Choroid plexus epithelial cell (primary cell): ENCODE measurements around the gene TMEM245.
"Not testable (repeated sequence)": the region's sequence is repeated elsewhere in the genome, so short reads cannot be mapped to it uniquely, and the experiment has no call there.

ENCODE experiments used
- DNase-seq: peaks from one replicate; pipeline ENCODE4 v3.0.0-alpha.2; 2010; ENCODE audit warnings: low read depth
- H3K4me3 ChIP-seq: 2 replicates; pipeline ENCODE4 v1.5.1; 2011; ENCODE audit warnings: low read depth, mild to moderate bottlenecking, control low read depth, low read length, moderate library complexity
- TF ChIP-seq, protein P1 (sequence below): conservative IDR thresholded peaks from 2 replicates; pipeline ENCODE4 v1.5.1; 2011; ENCODE audit warnings: low read depth, mild to moderate bottlenecking, control low read depth, inconsistent platforms, low read length, moderate library complexity

Gene TMEM245

DNA sequence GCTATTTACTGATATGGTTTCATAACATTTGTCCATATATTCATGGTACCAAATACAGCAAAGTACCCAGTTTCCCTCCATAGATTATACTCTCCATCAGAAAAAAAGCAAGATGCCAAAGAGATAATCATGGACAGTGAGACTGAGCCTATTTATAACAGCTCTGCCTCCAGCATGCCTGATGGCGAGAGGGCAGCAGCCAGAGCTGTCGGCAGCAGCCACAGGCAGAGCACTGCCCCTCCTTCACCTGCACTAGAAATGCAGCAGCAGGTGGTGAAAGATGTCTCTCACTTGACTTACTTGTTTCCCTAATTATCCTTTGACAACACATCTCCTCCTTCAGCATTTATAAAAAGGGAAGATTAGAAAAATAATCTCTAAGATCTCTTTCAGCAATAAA, 138.9 kb downstream of the TMEM245 start:
- no peak for DNase-seq
- no peak overlapping the region for H3K4me3 ChIP-seq
- TF ChIP-seq, protein P1, sequence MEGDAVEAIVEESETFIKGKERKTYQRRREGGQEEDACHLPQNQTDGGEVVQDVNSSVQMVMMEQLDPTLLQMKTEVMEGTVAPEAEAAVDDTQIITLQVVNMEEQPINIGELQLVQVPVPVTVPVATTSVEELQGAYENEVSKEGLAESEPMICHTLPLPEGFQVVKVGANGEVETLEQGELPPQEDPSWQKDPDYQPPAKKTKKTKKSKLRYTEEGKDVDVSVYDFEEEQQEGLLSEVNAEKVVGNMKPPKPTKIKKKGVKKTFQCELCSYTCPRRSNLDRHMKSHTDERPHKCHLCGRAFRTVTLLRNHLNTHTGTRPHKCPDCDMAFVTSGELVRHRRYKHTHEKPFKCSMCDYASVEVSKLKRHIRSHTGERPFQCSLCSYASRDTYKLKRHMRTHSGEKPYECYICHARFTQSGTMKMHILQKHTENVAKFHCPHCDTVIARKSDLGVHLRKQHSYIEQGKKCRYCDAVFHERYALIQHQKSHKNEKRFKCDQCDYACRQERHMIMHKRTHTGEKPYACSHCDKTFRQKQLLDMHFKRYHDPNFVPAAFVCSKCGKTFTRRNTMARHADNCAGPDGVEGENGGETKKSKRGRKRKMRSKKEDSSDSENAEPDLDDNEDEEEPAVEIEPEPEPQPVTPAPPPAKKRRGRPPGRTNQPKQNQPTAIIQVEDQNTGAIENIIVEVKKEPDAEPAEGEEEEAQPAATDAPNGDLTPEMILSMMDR, result no peak

DNA sequence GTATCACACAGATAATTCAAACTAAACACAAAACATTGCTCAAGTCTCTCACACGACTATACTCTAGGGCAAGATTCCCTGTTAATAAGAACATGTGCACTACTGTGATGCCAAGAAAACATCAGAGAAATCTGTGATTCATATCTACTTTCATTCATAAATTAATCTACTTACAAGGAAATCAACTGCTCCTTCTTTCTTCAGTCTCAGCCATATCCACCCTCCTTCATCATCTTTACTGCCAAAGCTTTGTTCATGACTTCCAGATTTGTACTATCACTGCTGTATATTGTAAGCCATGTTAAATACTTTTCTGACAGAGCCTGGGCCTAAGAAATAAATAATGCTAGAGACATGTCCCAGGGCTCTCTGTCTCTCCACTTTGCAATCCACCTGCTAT, 141.5 kb downstream of the TMEM245 start:
- TF ChIP-seq, protein P1, result no peak
- no peak for DNase-seq
- no peak overlapping the region for H3K4me3 ChIP-seq

DNA sequence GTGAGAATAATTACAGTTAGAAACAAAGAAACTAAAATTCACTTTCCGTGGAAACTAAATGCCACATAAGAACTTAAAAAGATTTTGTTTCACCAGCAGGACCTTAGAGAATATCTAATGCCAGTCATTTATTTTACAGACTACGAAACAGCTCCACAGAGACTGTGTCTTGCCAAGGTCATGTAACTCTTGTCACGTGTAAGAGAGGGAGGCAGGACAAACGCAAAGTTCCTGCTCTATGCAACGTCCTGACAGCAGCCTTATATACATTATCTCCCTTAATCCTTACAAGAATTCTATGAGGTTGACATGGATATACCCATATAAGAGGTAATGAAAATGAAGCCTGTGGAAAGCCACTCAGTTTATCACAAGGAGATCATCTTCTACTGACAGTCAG, 145.9 kb downstream of the TMEM245 start:
- TF ChIP-seq, protein P1, result no peak
- peak; percentile 31 for DNase-seq
- no peak overlapping the region for H3K4me3 ChIP-seq

DNA sequence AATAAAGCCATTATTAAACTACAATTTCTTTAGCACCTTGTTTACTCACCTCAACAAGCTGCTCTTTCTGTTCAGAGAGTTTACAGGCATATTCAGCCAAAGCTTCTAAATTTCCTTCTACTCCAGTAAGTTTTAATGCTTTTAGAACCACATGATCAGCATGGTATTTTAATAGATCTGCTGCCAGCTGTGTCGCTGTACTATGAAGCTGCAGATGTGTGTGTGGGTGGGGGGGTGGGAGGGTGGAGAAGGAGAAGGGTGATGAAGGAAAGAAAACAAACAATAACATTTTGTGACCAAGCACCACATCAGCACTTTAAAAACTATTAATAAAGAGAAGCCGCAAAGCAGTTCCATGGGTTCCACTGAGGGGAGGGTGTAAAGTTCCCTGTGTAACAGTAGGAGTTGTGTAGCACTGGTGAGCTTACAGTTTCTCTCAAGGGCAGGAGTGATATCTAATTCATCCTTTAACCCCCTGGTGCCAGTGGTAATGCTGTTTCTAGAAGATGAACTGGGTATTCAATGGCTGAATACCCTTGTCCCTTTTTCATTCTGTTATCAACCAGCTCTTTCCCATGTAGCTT, 147.0 kb downstream of the TMEM245 start:
- peak; percentile 72 for DNase-seq
- TF ChIP-seq, protein P1, result no peak
- H3K4me3 ChIP-seq, result no peak overlapping the region

DNA sequence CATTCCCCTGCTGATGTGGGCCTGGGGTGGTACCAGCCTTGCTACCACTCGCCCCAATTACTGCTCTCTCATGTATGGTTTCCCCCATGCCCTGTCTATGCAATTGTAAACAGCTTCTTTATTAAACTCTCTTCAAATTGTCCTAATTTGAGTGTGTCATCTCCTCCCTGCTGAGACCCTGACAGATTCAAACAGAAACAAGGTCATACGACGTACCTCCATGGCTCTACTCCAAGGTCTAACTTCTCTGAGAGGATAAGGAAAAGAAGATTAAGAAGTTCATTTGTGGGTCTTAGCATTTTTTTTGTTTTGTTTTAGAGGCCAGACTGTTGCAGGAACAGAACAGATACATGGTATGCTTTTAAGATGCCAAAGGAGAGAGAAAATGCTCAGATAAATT, 147.6 kb downstream of the TMEM245 start:
- TF ChIP-seq, protein P1, result no peak
- H3K4me3 ChIP-seq, result no peak overlapping the region
- peak; percentile 83 for DNase-seq

DNA sequence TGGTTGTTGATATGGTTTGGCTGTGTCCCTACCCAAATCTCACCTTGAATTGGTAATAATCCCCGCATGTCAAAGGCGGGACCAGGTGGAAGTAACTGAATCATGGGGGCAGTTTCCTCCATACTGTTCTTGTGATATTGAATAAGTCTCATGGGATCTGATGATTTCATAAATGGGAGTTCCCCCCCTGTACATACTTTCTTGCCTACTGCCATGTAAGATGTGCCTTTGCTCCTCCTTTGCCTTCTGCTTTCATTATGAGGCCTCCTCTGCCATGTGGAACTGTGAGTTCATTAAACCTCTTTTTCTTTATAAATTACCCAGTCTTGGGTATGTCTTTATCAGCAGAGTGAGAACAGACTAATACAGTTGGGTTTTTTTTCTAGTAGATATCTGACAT, 148.4 kb downstream of the TMEM245 start:
- H3K4me3 ChIP-seq, result not testable (repeated sequence)
- peak; percentile 12 for DNase-seq

DNA sequence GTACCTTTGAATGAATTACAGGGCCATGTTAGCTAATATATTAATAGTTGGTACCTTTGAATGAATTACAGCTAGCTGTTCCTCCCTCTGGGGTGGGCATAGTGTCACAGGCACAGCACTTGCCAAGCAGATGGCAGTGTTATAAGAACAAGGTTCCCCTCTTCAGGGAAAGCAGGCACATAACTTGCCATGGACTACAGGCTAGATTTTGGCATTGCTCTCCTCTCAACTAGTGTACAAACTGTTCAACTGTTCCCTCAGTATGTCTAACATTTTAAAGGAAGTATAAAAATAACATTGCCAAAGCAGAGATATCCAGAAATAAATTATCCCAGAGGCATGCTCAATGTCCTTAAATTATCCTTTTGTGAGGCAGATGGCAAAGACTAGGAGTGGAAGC, 151.8 kb downstream of the TMEM245 start:
- DNase-seq, result no peak
- TF ChIP-seq, protein P1, result no peak
- H3K4me3 ChIP-seq, result no peak overlapping the region
